ENCODE data around the gene ELMO1.

The ELMO1 gene

GRCh38 chr7:37365405-37365804, 83.3 kb downstream of the ELMO1 start:
- DNase-seq, result peak; percentile 76

- no peak for DNase-seq
Measured at GRCh38 chr7:37364856-37365255, 83.8 kb downstream of the ELMO1 start.

- DNase-seq, result peak; percentile 51
Measured at GRCh38 chr7:37363536-37364491, 84.8 kb downstream of the ELMO1 start.

- no peak for DNase-seq
Measured at GRCh38 chr7:37362802-37363201, 85.9 kb downstream of the ELMO1 start.

GRCh38 chr7:37360484-37360883, 88.2 kb downstream of the ELMO1 start:
- no peak for DNase-seq

GRCh38 chr7:37359662-37360444, 88.8 kb downstream of the ELMO1 start:
- DNase-seq, result peak; percentile 45

GRCh38 chr7:37359180-37359579, 89.5 kb downstream of the ELMO1 start:
- DNase-seq, result no peak

- DNase-seq, result no peak
Measured at GRCh38 chr7:37357637-37357996, 91.0 kb downstream of the ELMO1 start.

GRCh38 chr7:37356911-37357636, 91.6 kb downstream of the ELMO1 start:
- DNase-seq, result no peak

GRCh38 chr7:37354656-37355131, 94.0 kb downstream of the ELMO1 start:
- DNase-seq, result peak; percentile 92

GRCh38 chr7:37353949-37354655, 94.6 kb downstream of the ELMO1 start:
- no peak for DNase-seq

GRCh38 chr7:37352974-37353948, 95.4 kb downstream of the ELMO1 start:
- DNase-seq, result peak; percentile 84

GRCh38 chr7:37352251-37352880, 96.3 kb downstream of the ELMO1 start:
- no peak for DNase-seq

- DNase-seq, result no peak
Measured at GRCh38 chr7:37351716-37352115, 96.9 kb downstream of the ELMO1 start.

- DNase-seq, result peak; percentile 47
Measured at GRCh38 chr7:37349979-37350590, 98.6 kb downstream of the ELMO1 start.

GRCh38 chr7:37348982-37349381, 99.7 kb downstream of the ELMO1 start:
- DNase-seq, result no peak

- no peak for DNase-seq
Measured at GRCh38 chr7:37346761-37347160, 101.9 kb downstream of the ELMO1 start.

GRCh38 chr7:37344886-37345579, 103.6 kb downstream of the ELMO1 start:
- peak; percentile 50 for DNase-seq

GRCh38 chr7:37342688-37343471, 105.8 kb downstream of the ELMO1 start:
- DNase-seq, result peak; percentile 92

All from activated CD4-positive, alpha-beta T cell treated with anti-CD3 and anti-CD28 coated beads, Interleukin-10, Interleukin-2, amounts not matched to agents 100 ng/mL and 50 ng/mL, durations not matched to agents 16 hours and 8 hours (primary cell).